Endothelial cell of umbilical vein (primary cell): ENCODE measurements around the gene RFC3. TPM values are rescaled to one million over a fixed set of nuclear protein-coding genes. Genes with fewer than 3 reads are reported as not detected.

Experiments used
- BruUV-seq: library from RNA; stranded (reverse); fragments of 400-500 nt; replicated peaks from 2 replicates; lab custom pipeline; 2021; lab: Mats Ljungman, UMichigan
- CTCF ChIA-PET: fragments of 300-600, 350-600 bp; sonication (Branson Sonifier 250); formaldehyde crosslinking; loops from one replicate; lab custom pipeline; 2021; ENCODE audit warnings: antibody characterized with exemption, inconsistent platforms; lab: Charles Lee
- POLR2A ChIA-PET: fragments of 300-600, 350-600 bp; sonication (Branson Sonifier 250); formaldehyde crosslinking; loops from one replicate; lab custom pipeline; 2021; ENCODE audit warnings: antibody characterized with exemption, inconsistent platforms; lab: Charles Lee
- DNase-seq: peaks from one replicate; pipeline ENCODE4 v3.0.0-alpha.2; 2011; ENCODE audit warnings: low read depth, low spot score
- FAIRE-seq: peaks from 2 replicates; lab custom pipeline; 2011; peaks lifted over from hg19 to GRCh38; lab: Jason Lieb, UNC
- H2AFZ ChIP-seq: 2 replicates; pipeline ENCODE4 v1.6.0; 2012; ENCODE audit warnings: low read depth, low read length, control low read depth, inconsistent platforms
- H3K27ac ChIP-seq: 2 replicates; pipeline ENCODE4 v1.5.1; 2011; ENCODE audit warnings: low read depth, mild to moderate bottlenecking, control low read depth, low read length, moderate library complexity; ENCODE audit not compliant: insufficient read depth
- H3K27me3 ChIP-seq, 2 experiments: 2 replicates each; pipeline versions ENCODE4 v1.6.0 to v1.6.1; 2011; ENCODE audit warnings: low read length in 2 of 2, mixed read lengths in 1 of 2; ENCODE audit not compliant: control insufficient read depth in 2 of 2, insufficient read depth in 2 of 2
- H3K36me3 ChIP-seq, 2 experiments: 2 replicates in 1 of 2; 3 replicates in 1 of 2; pipeline ENCODE4 v1.5.1; 2011; ENCODE audit warnings: low read length in 2 of 2, mild to moderate bottlenecking in 1 of 2, moderate library complexity in 1 of 2; ENCODE audit not compliant: control insufficient read depth in 2 of 2, insufficient read depth in 2 of 2; ENCODE audit errors: extremely low read depth in 1 of 2
- H3K4me1 ChIP-seq: 3 replicates; pipeline ENCODE4 v1.5.1; 2011; ENCODE audit warnings: mild to moderate bottlenecking, low read length; ENCODE audit not compliant: control insufficient read depth, insufficient read depth; ENCODE audit errors: extremely low read depth
- H3K4me2 ChIP-seq: 2 replicates; pipeline ENCODE4 v1.6.1; 2011; ENCODE audit warnings: low read length, control low read depth, mixed read lengths; ENCODE audit not compliant: insufficient read depth
- H3K4me3 ChIP-seq, 3 experiments: fragments of 200-600 bp in 1 of 3; sonication (generic), shearing (Covaris generic) in 1 of 3; replicated peaks in 1 of 3; 2 replicates each; pipeline ENCODE4 v1.5.1; 2011 to 2016; ENCODE audit warnings: control low read depth in 3 of 3, low read length in 3 of 3, mild to moderate bottlenecking in 2 of 3, inconsistent platforms in 1 of 3, low read depth in 1 of 3, moderate library complexity in 1 of 3; ENCODE audit not compliant: insufficient read depth in 1 of 3
- H3K79me2 ChIP-seq: 2 replicates; pipeline ENCODE4 v1.6.0; 2012; ENCODE audit warnings: low read length, inconsistent platforms; ENCODE audit not compliant: control insufficient read depth, insufficient read depth
- H3K9ac ChIP-seq: replicated peaks from 2 replicates; pipeline ENCODE3; 2011; ENCODE audit warnings: low read length, control low read depth; ENCODE audit not compliant: insufficient read depth; ENCODE audit errors: extremely low read depth
- H3K9me1 ChIP-seq: replicated peaks from 3 replicates; pipeline ENCODE4 v1.6.0; 2011; ENCODE audit warnings: mild to moderate bottlenecking, low read length; ENCODE audit not compliant: control insufficient read depth, insufficient read depth; ENCODE audit errors: extremely low read depth
- H3K9me3 ChIP-seq: replicated peaks from 2 replicates; pipeline ENCODE4 v1.5.1; 2012; ENCODE audit warnings: low read length, inconsistent platforms; ENCODE audit not compliant: control insufficient read depth, insufficient read depth
- H4K20me1 ChIP-seq: replicated peaks from 2 replicates; pipeline ENCODE3; 2011; ENCODE audit warnings: mild to moderate bottlenecking, low read length; ENCODE audit not compliant: control insufficient read depth, insufficient read depth; ENCODE audit errors: extremely low read depth
- CTCF ChIP-seq, 2 donors: IDR thresholded peaks; 1 replicate in 1 of 2; 2 replicates in 1 of 2; pipeline ENCODE4 v1.5.1; 2011; ENCODE audit warnings: low read length in 2 of 2, mild to moderate bottlenecking in 2 of 2, moderate library complexity in 2 of 2, control low read depth in 1 of 2, inconsistent platforms in 1 of 2, low read depth in 1 of 2; ENCODE audit not compliant: insufficient read depth in 1 of 2; ENCODE audit errors: extremely low read depth in 1 of 2
- EZH2 ChIP-seq: IDR thresholded peaks from 2 replicates; pipeline ENCODE4 v1.6.1; 2012; ENCODE audit warnings: borderline replicate concordance, low read depth, mild to moderate bottlenecking, moderate library complexity, low read length, inconsistent platforms; ENCODE audit not compliant: severe bottlenecking
- FOS ChIP-seq: IDR thresholded peaks from 2 replicates; pipeline ENCODE4 v1.6.1; 2011; ENCODE audit warnings: mild to moderate bottlenecking, low read length, moderate library complexity, borderline replicate concordance; ENCODE audit not compliant: insufficient read depth
- GATA2 ChIP-seq: IDR thresholded peaks from 2 replicates; pipeline ENCODE4 v1.7.0; 2011; ENCODE audit warnings: low read depth, mild to moderate bottlenecking, moderate library complexity, mixed read lengths, low read length; ENCODE audit not compliant: insufficient read length, insufficient read depth
- JUN ChIP-seq: IDR thresholded peaks from 2 replicates; pipeline ENCODE4 v1.6.1; 2011; ENCODE audit warnings: borderline replicate concordance, low read depth; ENCODE audit not compliant: insufficient read length, insufficient read depth
- MYC ChIP-seq: IDR thresholded peaks from one replicate; pipeline ENCODE4 v1.6.1; 2011; ENCODE audit warnings: mild to moderate bottlenecking, low read depth, low read length
- POLR2A ChIP-seq: IDR thresholded peaks from 2 replicates; pipeline ENCODE4 v1.6.1; 2012; ENCODE audit warnings: low read depth, mild to moderate bottlenecking, control low read depth, low read length
- POLR2AphosphoS5 ChIP-seq: IDR thresholded peaks from 2 replicates; pipeline ENCODE4 v1.6.1; 2012; ENCODE audit warnings: low read depth, mild to moderate bottlenecking, control low read depth, low read length, moderate library complexity; ENCODE audit not compliant: insufficient read depth
- dilution Hi-C: fragments of 300-500 bp; cut with MboI; formaldehyde crosslinking; loops from one replicate; pipeline ENCODE4 v1.15.0; 2019; ENCODE audit warnings: low sequenced_read_pairs; ENCODE audit not compliant: extremely low pct_ligation_motif_present
- intact Hi-C: fragments of 100-400 bp; cut with micrococcal nuclease; formaldehyde crosslinking; loops from one replicate; pipeline ENCODE4 v1.10.0; 2022
- polyA plus RNA-seq, 4 experiments: library from polyadenylated mRNA; depleted of rRNA in 3 of 4; stranded (reverse) in 3 of 4; unstranded in 1 of 4; fragments of >200 nt; gene quantifications; 2 replicates each; pipeline versions ENCODE4 v1.2.1 to v1.2.3, GENCODE V29; 2011 to 2012; ENCODE audit warnings: missing spikeins in 1 of 4
- total RNA-seq: library from RNA; stranded (reverse); gene quantifications from 2 replicates; pipeline ENCODE4 v1.2.3, GENCODE V29; 2021
- TF ChIP-seq, protein P1 (sequence below): IDR thresholded peaks from 2 replicates; pipeline ENCODE4 v1.6.1; 2011; ENCODE audit not compliant: insufficient read depth, insufficient read length

The RFC3 gene
- total and polyA plus RNA-seq, 2 donors (not counting 3 experiments of a cell fraction or from before 2014, with no cell fraction given) = 7.3 to 17.9 TPM

- intact Hi-C loops (no loop called here), dilution Hi-C loops (no loop called here)
- no peak overlapping the region for H3K4me2 ChIP-seq
- no TSS peak for BruUV-seq
- no peaks in the 10 kb centered on the region for H3K9me3 ChIP-seq
- H3K4me1 ChIP-seq = no peaks in the 10 kb centered on the region
- ChIA-PET POLR2A (no interaction called here), CTCF (interaction anchor here (1.1 kb wide), 1 partner anchor 10 kb away, joined by 6 read pairs; no protein-coding TSS in a partner anchor)
- FAIRE-seq (no peak), DNase-seq (no peak)
- no peak overlapping the region for H2AFZ ChIP-seq
- H3K9me1 ChIP-seq = no peaks in the 10 kb centered on the region
- no peak overlapping the region for H3K4me3 ChIP-seq
- TF ChIP-seq, protein P1, sequence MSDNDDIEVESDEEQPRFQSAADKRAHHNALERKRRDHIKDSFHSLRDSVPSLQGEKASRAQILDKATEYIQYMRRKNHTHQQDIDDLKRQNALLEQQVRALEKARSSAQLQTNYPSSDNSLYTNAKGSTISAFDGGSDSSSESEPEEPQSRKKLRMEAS = no peak
- no peak for TF ChIP-seq MYC
- TF ChIP-seq FOS = no peak
- no peak for TF ChIP-seq POLR2AphosphoS5
- TF ChIP-seq GATA2 = no peak
- no peak for TF ChIP-seq JUN
- TF ChIP-seq EZH2 = no peak
- no peak for TF ChIP-seq POLR2A
- no peak for TF ChIP-seq CTCF (IDR thresholded peaks at IDR 0.05; ENCODE audit: extremely low read depth in 1 of 2, insufficient read depth in 1 of 2, low read depth in 1 of 2, low read length in 2 of 2)
- no peaks in the 10 kb centered on the region for H3K36me3 ChIP-seq
- no peaks in the 10 kb centered on the region for H4K20me1 ChIP-seq
- peaks cover 8 to 18% of the 10 kb centered on the region in 2 experiments for H3K27me3 ChIP-seq
- H3K9ac ChIP-seq = no peak overlapping the region
- no peaks in the 10 kb centered on the region for H3K79me2 ChIP-seq
- no peak overlapping the region for H3K27ac ChIP-seq
Measured at GRCh38 chr13:33776239-33776881, 41.6 kb upstream of the RFC3 start.
